ENCODE results near the gene SPATA25.

Gene SPATA25

DNA sequence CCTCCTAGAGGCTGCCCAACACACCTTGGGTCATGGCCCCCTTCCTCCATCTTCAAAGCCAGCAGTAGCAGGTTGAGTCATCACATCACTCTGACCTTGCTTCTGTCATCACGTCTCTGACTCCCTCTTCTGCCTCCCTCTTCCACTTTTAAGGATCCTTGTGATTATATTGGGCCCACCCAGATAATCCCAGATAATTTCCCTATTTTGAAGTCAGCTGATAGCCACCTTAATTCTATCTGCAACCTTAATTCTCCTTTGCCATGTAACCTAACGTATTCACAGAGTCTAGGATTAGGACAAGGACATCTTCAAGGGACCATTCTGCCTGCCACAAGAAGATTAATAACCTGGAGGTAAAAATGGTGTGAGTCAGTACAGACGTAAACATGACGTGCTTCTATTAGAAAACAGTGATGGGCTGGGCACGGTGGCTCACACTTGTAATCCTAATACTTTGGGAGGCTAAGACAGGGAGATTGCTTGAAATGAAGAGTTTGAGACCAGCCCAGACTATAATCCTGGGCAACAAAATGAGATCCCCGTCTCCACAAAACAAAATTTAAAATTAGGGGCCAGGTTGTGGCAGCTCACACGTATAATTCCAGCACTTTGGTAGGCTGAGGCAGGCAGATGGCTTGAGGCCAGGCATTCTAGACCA, 26.7 kb downstream of the SPATA25 start:
- no peaks in the 10 kb centered on the region for H3K36me3 ChIP-seq (ENCODE audit: insufficient read depth, low read length)
- no peak overlapping the region for H2AFZ ChIP-seq (ENCODE audit: low read depth, low read length)

DNA sequence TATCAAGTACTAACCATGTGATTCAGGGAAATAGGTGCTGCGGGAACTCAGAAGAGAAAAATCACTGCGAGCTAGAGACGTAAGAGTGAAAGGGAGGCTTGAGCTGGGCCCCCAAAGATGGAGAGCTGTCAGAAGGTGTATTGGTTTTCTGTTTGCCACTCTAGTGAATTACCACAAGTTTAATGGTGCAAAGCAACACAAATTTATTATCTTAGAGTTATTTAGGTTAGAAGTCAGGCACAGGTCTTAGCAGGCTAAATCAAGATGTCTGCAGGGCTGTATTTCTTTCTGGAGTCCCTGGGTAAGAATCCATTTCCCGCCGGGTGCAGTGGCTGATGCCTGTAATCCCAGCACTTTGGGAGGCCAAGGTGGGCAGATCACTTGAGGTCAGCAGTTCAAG, 27.5 kb downstream of the SPATA25 start:
- Histone ChIP-seq H3K27me3 (ENCODE audit: insufficient read depth, low read length) (no peaks in the 10 kb centered on the region), H3K4me3 (ENCODE audit: low read length) (no peak overlapping the region), H3K9me3 (ENCODE audit: low read length) (no peaks in the 10 kb centered on the region), H3K4me1 (ENCODE audit: insufficient read depth, low read length) (peaks cover 19% of the 10 kb centered on the region), H2AFZ (ENCODE audit: low read depth, low read length) (no peak overlapping the region), H3K36me3 (ENCODE audit: insufficient read depth, low read length) (peaks cover under 1% of the 10 kb centered on the region)

More for the DNA sequence above, 26.7 kb downstream of the SPATA25 start:
- H3K9me3 ChIP-seq (ENCODE audit: low read length) = no peaks in the 10 kb centered on the region
- H3K4me3 ChIP-seq (ENCODE audit: low read length) = no peak overlapping the region
- no peaks in the 10 kb centered on the region for H3K27me3 ChIP-seq (ENCODE audit: insufficient read depth, low read length)
- H3K4me1 ChIP-seq (ENCODE audit: insufficient read depth, low read length) = peaks cover 19% of the 10 kb centered on the region

DNA sequence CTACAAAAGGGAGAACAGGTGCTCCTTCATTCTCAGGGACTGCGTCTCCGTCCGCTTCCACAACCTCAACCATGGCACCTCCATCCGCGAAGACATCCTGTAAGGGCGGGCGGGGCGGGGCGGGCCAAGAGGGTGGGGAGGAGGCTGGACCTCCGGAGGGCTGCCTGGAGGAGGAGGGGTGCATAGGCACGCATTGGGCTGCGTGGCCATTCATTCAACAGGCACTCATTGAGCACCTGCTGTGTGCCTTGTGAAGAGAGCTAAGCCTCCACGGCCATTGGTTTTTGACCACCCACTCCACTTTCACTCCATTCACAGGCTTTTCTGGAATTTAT, 29.6 kb downstream of the SPATA25 start:
- peaks cover 4% of the 10 kb centered on the region for H3K36me3 ChIP-seq (ENCODE audit: insufficient read depth, low read length)

DNA sequence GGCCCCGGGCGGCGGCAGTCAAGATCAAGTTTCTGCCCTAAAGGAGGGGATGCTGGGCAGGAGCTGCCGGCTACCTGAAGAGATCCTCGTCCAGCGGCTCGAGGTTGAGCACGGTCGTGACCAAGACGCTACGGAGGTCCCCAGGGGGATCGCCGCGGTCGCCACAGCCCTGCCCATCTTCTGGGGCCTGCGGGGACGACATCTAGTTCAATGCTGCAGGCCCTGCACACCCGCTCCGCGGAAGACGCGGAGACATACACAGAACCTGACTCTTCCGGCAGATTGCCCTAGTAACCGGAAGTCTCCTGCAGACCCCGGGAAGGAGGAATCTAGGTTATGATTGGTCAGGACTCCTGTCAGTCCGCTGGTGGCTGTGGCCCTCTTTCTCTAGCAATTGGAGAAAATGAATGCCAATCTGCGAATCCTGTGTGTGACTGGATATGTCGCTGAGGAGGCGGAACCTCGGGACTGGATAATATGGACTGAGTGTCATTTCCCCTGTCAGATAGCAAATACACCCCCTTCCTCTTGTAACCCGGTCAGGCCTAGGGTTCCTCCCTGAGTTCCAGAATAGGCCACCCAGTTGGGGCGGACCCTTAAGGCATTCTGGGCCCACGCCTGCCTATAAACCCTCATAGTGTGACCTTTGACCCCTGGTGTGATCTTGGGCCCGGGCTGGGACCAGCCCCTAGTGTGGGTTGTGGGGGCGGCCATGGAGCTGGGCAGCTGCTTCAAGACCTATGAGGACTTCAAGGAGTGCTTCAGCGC, 30.1 kb downstream of the SPATA25 start, which contains the start of the genes ACOT8 and ZSWIM3:
ACOT8 (minus strand) TSS at position 279 of the 768 bp plus-strand sequence; CDS start at position 202, 77 bp downstream.
ZSWIM3 (plus strand) TSS at position 501 of the 768 bp plus-strand sequence; CDS start at position 713, 212 bp downstream.
- no peaks in the 10 kb centered on the region for H3K27me3 ChIP-seq (ENCODE audit: insufficient read depth, low read length)
- H3K4me1 ChIP-seq (ENCODE audit: insufficient read depth, low read length) = peaks cover 19% of the 10 kb centered on the region

More for the DNA sequence above, 29.6 kb downstream of the SPATA25 start:
- Histone ChIP-seq H2AFZ (ENCODE audit: low read depth, low read length) (no peak overlapping the region), H3K4me3 (ENCODE audit: low read length) (peak overlapping the region; percentile 77), H3K27me3 (ENCODE audit: insufficient read depth, low read length) (no peaks in the 10 kb centered on the region), H3K9me3 (ENCODE audit: low read length) (no peaks in the 10 kb centered on the region), H3K4me1 (ENCODE audit: insufficient read depth, low read length) (peaks cover 19% of the 10 kb centered on the region)

DNA sequence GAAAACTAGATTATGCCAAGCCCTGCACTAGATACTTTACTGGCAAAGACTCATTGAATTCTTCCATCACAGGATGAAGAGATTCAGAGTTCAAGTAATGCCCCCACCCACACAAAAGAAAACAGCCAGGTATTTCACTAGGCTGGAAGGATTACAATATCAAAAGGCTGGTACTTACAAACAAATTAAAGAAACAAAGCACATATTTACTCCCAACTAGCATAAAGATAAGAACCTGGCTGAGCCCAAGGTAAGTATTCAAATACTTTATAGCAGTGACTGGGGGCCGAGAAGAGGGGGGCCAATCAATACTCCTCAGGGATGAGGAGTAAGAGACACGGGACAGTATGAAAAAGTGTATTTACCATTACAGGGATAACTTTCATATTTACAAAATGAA, 33.9 kb downstream of the SPATA25 start:
- Histone ChIP-seq H3K4me1 (ENCODE audit: insufficient read depth, low read length) (peaks cover 15% of the 10 kb centered on the region), H2AFZ (ENCODE audit: low read depth, low read length) (no peak overlapping the region), H3K4me3 (ENCODE audit: low read length) (no peak overlapping the region), H3K36me3 (ENCODE audit: insufficient read depth, low read length) (peaks cover 18% of the 10 kb centered on the region), H3K27me3 (ENCODE audit: insufficient read depth, low read length) (no peaks in the 10 kb centered on the region), H3K9me3 (ENCODE audit: low read length) (no peaks in the 10 kb centered on the region)

More for the DNA sequence above, 30.1 kb downstream of the SPATA25 start, which contains the start of the genes ACOT8 and ZSWIM3:
- H3K4me3 ChIP-seq (ENCODE audit: low read length) = peak within 1 kb of the TSS; percentile 77
- H3K9me3 ChIP-seq (ENCODE audit: low read length) = no peaks in the 10 kb centered on the region
- peaks cover 4% of the 10 kb centered on the region for H3K36me3 ChIP-seq (ENCODE audit: insufficient read depth, low read length)
- H2AFZ ChIP-seq (ENCODE audit: low read depth, low read length) = peak within 1 kb of the TSS; percentile 21

DNA sequence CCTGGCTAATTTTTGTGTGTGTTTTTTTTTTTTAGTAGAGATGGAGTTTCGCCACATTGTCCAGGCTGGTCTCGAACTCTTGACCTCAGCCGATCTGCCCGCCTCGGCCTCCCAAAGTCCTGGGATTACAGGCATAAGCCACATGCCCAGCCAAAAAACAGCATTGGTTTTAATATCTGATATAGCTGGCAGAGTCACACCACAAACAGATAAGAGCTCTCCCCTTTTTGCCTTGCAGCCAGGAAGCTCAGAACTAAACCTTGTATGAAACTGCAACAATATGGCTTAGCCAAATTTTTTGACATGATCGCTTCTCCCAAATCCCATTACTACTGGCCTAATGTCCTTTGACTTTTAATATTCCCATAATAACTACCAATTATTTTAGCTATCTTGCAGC, 35.1 kb downstream of the SPATA25 start:
- H3K36me3 ChIP-seq (ENCODE audit: insufficient read depth, low read length) = peaks cover 25% of the 10 kb centered on the region
- H2AFZ ChIP-seq (ENCODE audit: low read depth, low read length) = no peak overlapping the region
- H3K4me3 ChIP-seq (ENCODE audit: low read length) = no peak overlapping the region
- peaks cover 9% of the 10 kb centered on the region for H3K4me1 ChIP-seq (ENCODE audit: insufficient read depth, low read length)
- no peaks in the 10 kb centered on the region for H3K9me3 ChIP-seq (ENCODE audit: low read length)
- H3K27me3 ChIP-seq (ENCODE audit: insufficient read depth, low read length) = no peaks in the 10 kb centered on the region

DNA sequence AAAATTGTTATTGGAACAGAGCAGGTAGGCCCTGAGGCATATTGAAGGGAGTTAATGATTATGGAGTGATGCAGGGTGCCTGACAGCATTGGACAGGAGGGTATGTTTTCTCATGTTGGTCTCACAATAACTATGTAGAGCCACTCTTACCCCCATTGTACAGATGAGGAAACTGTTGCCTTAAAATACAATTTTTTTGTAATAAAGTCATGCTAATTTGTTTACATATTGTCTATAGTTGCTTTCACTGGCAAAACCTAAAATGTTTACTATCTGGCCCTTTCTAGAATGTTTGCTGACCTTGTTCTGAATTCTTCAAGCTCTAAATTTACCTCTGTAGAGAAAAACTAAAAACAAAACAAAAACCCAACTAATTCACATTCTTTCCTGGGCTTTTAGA, 35.9 kb downstream of the SPATA25 start:
- no peak overlapping the region for H3K4me3 ChIP-seq (ENCODE audit: low read length)
- no peaks in the 10 kb centered on the region for H3K9me3 ChIP-seq (ENCODE audit: low read length)
- no peak overlapping the region for H2AFZ ChIP-seq (ENCODE audit: low read depth, low read length)
- H3K4me1 ChIP-seq (ENCODE audit: insufficient read depth, low read length) = peaks cover 7% of the 10 kb centered on the region
- H3K27me3 ChIP-seq (ENCODE audit: insufficient read depth, low read length) = no peaks in the 10 kb centered on the region
- peaks cover 28% of the 10 kb centered on the region for H3K36me3 ChIP-seq (ENCODE audit: insufficient read depth, low read length)

DNA sequence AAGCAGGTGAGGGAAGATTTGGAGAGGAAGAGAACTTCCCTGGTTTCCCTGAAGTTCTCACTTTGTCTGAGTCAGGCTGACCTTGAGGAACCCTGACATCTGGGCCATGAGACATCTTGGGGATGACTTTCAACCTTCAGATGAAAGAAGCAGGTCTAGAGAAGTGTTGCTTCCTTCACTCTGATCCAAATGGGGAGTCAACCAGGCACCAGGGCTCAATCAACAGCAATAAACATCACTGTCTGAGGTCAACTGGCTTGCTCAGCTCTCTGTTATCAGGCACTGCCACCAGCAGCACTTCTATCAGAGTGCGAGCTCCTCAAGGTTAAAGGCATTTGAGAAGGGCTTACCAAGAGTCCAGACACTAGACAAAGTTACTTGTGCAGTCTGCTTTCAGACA, 36.5 kb downstream of the SPATA25 start:
- H3K9me3 ChIP-seq (ENCODE audit: low read length) = no peaks in the 10 kb centered on the region
- no peak overlapping the region for H2AFZ ChIP-seq (ENCODE audit: low read depth, low read length)
- no peaks in the 10 kb centered on the region for H3K27me3 ChIP-seq (ENCODE audit: insufficient read depth, low read length)
- no peak overlapping the region for H3K4me3 ChIP-seq (ENCODE audit: low read length)
- peaks cover 28% of the 10 kb centered on the region for H3K36me3 ChIP-seq (ENCODE audit: insufficient read depth, low read length)
- H3K4me1 ChIP-seq (ENCODE audit: insufficient read depth, low read length) = peaks cover 3% of the 10 kb centered on the region

DNA sequence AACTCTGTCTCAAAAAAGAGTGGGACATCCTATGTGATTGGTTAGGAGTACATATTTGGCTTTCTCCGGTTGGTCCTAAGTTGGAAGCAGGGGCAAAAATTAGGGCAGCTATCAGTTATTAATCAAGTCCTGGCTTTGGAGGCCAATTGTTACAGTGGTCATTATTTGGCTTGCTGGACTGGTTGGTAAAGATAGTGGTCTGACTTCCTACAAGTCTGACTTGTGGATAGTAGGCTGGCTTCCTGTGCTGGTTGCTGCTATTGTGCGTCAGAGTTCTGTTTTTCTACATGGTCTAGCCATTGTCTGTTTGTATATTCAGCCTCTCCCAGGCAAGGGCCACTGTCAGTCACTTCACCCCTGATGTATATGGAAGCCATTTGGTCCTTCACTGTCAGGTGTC, 37.2 kb downstream of the SPATA25 start:
- Histone ChIP-seq H2AFZ (ENCODE audit: low read depth, low read length) (no peak overlapping the region), H3K36me3 (ENCODE audit: insufficient read depth, low read length) (peaks cover 32% of the 10 kb centered on the region), H3K27me3 (ENCODE audit: insufficient read depth, low read length) (no peaks in the 10 kb centered on the region), H3K4me1 (ENCODE audit: insufficient read depth, low read length) (no peaks in the 10 kb centered on the region), H3K4me3 (ENCODE audit: low read length) (no peak overlapping the region), H3K9me3 (ENCODE audit: low read length) (no peaks in the 10 kb centered on the region)

DNA sequence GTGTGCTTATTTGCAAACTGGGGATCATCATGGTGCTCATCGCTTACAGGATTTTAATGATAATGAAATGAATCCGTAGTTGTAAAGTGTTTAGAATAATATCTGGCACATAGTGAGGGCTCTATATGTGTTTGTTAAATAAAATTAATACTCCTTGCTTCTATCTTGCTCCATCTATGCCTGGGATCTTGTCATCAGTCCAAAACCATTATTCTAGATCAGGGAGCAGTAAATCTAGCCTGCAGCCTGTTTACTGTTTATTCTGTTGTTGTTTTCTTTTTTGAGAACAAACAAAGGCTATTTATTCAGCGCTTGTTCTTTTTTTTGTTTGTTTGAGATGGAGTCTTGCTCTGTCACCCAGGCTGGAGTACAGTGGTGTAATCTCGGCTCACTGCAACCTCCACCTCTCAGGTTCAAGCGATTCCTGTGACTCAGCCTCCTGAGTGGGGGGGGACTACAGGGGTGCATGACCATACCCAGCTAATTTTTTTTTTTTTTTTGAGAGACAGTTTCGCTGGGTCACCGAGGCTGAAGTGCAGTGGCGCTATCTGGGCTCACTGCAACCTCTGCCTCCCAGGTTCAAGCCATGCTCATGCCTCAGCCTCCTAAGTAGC, 38.3 kb downstream of the SPATA25 start:
- no peaks in the 10 kb centered on the region for H3K4me1 ChIP-seq (ENCODE audit: insufficient read depth, low read length)
- no peaks in the 10 kb centered on the region for H3K27me3 ChIP-seq (ENCODE audit: insufficient read depth, low read length)
- no peak overlapping the region for H2AFZ ChIP-seq (ENCODE audit: low read depth, low read length)
- H3K36me3 ChIP-seq (ENCODE audit: insufficient read depth, low read length) = peaks cover 38% of the 10 kb centered on the region
- H3K9me3 ChIP-seq (ENCODE audit: low read length) = no peaks in the 10 kb centered on the region
- H3K4me3 ChIP-seq (ENCODE audit: low read length) = no peak overlapping the region

DNA sequence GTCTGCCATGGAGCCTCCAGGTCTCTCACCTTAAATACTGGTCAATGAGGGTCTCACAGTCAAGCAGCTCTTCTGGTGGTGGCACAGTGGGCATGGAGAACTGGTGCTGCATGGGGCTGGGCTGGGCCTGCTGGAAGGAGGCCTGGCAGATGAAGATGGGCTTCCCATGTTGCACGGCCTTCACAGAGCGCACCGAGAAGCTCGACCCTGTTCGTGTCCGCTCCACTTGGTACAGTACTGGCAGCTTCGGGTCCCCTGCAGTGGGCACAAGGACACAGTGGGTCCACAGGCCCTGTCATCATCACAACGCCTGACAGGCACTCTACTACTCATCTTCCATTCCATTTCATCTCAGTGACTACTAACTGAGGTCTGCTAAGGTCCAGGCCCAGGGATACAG, 39.0 kb downstream of the SPATA25 start:
- no peaks in the 10 kb centered on the region for H3K27me3 ChIP-seq (ENCODE audit: insufficient read depth, low read length)
- no peak overlapping the region for H3K4me3 ChIP-seq (ENCODE audit: low read length)
- H3K36me3 ChIP-seq (ENCODE audit: insufficient read depth, low read length) = peaks cover 44% of the 10 kb centered on the region
- no peaks in the 10 kb centered on the region for H3K4me1 ChIP-seq (ENCODE audit: insufficient read depth, low read length)
- no peaks in the 10 kb centered on the region for H3K9me3 ChIP-seq (ENCODE audit: low read length)
- H2AFZ ChIP-seq (ENCODE audit: low read depth, low read length) = no peak overlapping the region

DNA sequence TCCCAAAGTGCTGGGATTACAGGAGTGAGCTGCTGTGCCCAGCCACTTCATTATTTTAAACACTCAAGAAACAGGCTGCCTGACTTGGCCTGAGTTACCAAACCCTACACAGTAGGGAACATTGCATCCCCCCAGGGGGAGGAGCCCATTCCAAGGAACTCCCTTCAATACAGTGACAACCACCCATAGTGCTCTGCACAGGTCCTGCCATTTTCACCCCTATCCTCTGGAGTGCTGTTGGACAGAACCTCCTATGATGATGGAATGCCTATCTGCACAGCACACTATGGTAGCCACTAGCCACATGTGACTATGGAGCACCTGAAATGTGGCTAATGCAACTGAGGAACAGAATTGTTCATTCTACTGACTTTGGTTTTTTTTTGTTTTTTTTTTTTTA, 42.0 kb downstream of the SPATA25 start:
- Histone ChIP-seq H3K9me3 (ENCODE audit: low read length) (no peaks in the 10 kb centered on the region), H3K36me3 (ENCODE audit: insufficient read depth, low read length) (peaks cover 61% of the 10 kb centered on the region), H2AFZ (ENCODE audit: low read depth, low read length) (no peak overlapping the region), H3K4me3 (ENCODE audit: low read length) (no peak overlapping the region), H3K4me1 (ENCODE audit: insufficient read depth, low read length) (no peaks in the 10 kb centered on the region), H3K27me3 (ENCODE audit: insufficient read depth, low read length) (no peaks in the 10 kb centered on the region)

DNA sequence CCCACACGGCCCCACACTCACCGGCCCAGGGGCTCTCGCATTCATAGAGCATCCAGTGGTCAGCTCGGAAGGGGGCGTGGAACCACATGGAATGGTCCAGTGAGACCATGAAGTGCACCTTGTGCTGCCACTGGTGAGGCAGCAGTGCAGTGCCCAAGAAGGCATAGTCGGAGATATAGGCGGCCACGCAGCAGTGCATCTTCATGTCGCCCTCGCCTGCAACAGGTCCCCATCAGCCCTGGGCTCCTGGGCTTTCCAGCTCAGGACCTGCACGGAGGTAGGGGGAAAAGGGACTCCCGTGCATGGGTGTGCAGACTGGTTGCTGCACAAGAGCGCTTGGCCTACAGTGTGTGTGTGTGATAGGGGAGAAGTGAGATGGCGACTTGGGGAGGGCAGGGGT, 43.9 kb downstream of the SPATA25 start:
- no peaks in the 10 kb centered on the region for H3K9me3 ChIP-seq (ENCODE audit: low read length)
- no peaks in the 10 kb centered on the region for H3K27me3 ChIP-seq (ENCODE audit: insufficient read depth, low read length)
- no peak overlapping the region for H3K4me3 ChIP-seq (ENCODE audit: low read length)
- peaks cover 57% of the 10 kb centered on the region for H3K36me3 ChIP-seq (ENCODE audit: insufficient read depth, low read length)
- H3K4me1 ChIP-seq (ENCODE audit: insufficient read depth, low read length) = no peaks in the 10 kb centered on the region
- H2AFZ ChIP-seq (ENCODE audit: low read depth, low read length) = no peak overlapping the region

Measured in neuron (in vitro differentiated cells).